Measurements from ENCODE around the gene COL24A1. TPM values are rescaled to one million over a fixed set of nuclear protein-coding genes. Genes with fewer than 3 reads are reported as not detected.
A peak's percentile ranks its signal among the peaks of the same experiment; 100 is the strongest.

The COL24A1 gene
- total RNA-seq, 1 experiment from 2014 or later = 0.15 TPM

- intact Hi-C loops (cut with micrococcal nuclease; ENCODE audit: unreplicated experiment) = loop anchor here (10.0 kb wide), 1 partner anchor 200 kb away; no protein-coding TSS in a partner anchor
- peak; percentile 5 for DNase-seq (ENCODE audit: low spot score)
- TF ChIP-seq, protein P1, sequence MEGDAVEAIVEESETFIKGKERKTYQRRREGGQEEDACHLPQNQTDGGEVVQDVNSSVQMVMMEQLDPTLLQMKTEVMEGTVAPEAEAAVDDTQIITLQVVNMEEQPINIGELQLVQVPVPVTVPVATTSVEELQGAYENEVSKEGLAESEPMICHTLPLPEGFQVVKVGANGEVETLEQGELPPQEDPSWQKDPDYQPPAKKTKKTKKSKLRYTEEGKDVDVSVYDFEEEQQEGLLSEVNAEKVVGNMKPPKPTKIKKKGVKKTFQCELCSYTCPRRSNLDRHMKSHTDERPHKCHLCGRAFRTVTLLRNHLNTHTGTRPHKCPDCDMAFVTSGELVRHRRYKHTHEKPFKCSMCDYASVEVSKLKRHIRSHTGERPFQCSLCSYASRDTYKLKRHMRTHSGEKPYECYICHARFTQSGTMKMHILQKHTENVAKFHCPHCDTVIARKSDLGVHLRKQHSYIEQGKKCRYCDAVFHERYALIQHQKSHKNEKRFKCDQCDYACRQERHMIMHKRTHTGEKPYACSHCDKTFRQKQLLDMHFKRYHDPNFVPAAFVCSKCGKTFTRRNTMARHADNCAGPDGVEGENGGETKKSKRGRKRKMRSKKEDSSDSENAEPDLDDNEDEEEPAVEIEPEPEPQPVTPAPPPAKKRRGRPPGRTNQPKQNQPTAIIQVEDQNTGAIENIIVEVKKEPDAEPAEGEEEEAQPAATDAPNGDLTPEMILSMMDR (conservative IDR thresholded peaks at IDR 0.05; ENCODE audit: low read depth, low read length) = no peak
- no peak for TF ChIP-seq EZH2 (IDR thresholded peaks at IDR 0.05; ENCODE audit: borderline replicate concordance, low read depth, low read length, poor library complexity, severe bottlenecking)
- POLR2A ChIA-PET (ENCODE audit: low non-redundant PET) = no interaction called here
- H3K27me3 ChIP-seq (replicated peaks; ENCODE audit: insufficient read depth, low read depth, low read length, poor library complexity) = peaks cover 18% of the 10 kb centered on the region
- no TSS peak for BruUV-seq (replicated peaks)
- no peaks in the 10 kb centered on the region for H3K9me3 ChIP-seq (ENCODE audit: low read depth, low read length, poor library complexity, severe bottlenecking)
- H3K4me1 ChIP-seq (ENCODE audit: insufficient read depth, low read length, poor library complexity, severe bottlenecking) = peaks cover 10% of the 10 kb centered on the region
- no peak overlapping the region for H3K27ac ChIP-seq (ENCODE audit: low read depth, low read length, poor library complexity, severe bottlenecking)
- CTCF ChIA-PET = no interaction called here
- no peaks in the 10 kb centered on the region for H3K36me3 ChIP-seq (ENCODE audit: insufficient read depth, low read length, poor library complexity, severe bottlenecking)
- H3K4me3 ChIP-seq (ENCODE audit: low read depth, low read length, poor library complexity, severe bottlenecking) = no peak overlapping the region
Measured at GRCh38 chr1:86154571-86155050, 2.0 kb downstream of the COL24A1 start.

- POLR2A ChIA-PET (ENCODE audit: low non-redundant PET) = no interaction called here
Measured at GRCh38 chr1:86153836-86154235, 2.7 kb downstream of the COL24A1 start.

GRCh38 chr1:86152887-86153286 lies 3.7 kb downstream of the COL24A1 start:
- Histone ChIP-seq H3K4me3 (ENCODE audit: low read depth, low read length, poor library complexity, severe bottlenecking) (no peak overlapping the region), H3K27ac (ENCODE audit: low read depth, low read length, poor library complexity, severe bottlenecking) (no peak overlapping the region), H3K27me3 (replicated peaks; ENCODE audit: insufficient read depth, low read depth, low read length, poor library complexity) (peaks cover 18% of the 10 kb centered on the region), H3K4me1 (ENCODE audit: insufficient read depth, low read length, poor library complexity, severe bottlenecking) (peaks cover 10% of the 10 kb centered on the region), H3K9me3 (ENCODE audit: low read depth, low read length, poor library complexity, severe bottlenecking) (no peaks in the 10 kb centered on the region), H3K36me3 (ENCODE audit: insufficient read depth, low read length, poor library complexity, severe bottlenecking) (no peaks in the 10 kb centered on the region)
- intact Hi-C loops (cut with micrococcal nuclease; ENCODE audit: unreplicated experiment) = loop anchor here (10.0 kb wide), 1 partner anchor 202 kb away; no protein-coding TSS in a partner anchor
- TF ChIP-seq EZH2 (IDR thresholded peaks at IDR 0.05; ENCODE audit: borderline replicate concordance, low read depth, low read length, poor library complexity, severe bottlenecking) = no peak
- TF ChIP-seq, protein P1 (conservative IDR thresholded peaks at IDR 0.05; ENCODE audit: low read depth, low read length) = no peak
- no TSS peak for BruUV-seq (replicated peaks)
- ChIA-PET CTCF (no interaction called here), POLR2A (ENCODE audit: low non-redundant PET) (no interaction called here)
- no peak for DNase-seq (ENCODE audit: low spot score)

More at GRCh38 chr1:86153836-86154235, 2.7 kb downstream of the COL24A1 start:
- Histone ChIP-seq H3K36me3 (ENCODE audit: insufficient read depth, low read length, poor library complexity, severe bottlenecking) (no peaks in the 10 kb centered on the region), H3K27me3 (replicated peaks; ENCODE audit: insufficient read depth, low read depth, low read length, poor library complexity) (peaks cover 18% of the 10 kb centered on the region), H3K4me1 (ENCODE audit: insufficient read depth, low read length, poor library complexity, severe bottlenecking) (peaks cover 10% of the 10 kb centered on the region), H3K4me3 (ENCODE audit: low read depth, low read length, poor library complexity, severe bottlenecking) (no peak overlapping the region), H3K27ac (ENCODE audit: low read depth, low read length, poor library complexity, severe bottlenecking) (no peak overlapping the region), H3K9me3 (ENCODE audit: low read depth, low read length, poor library complexity, severe bottlenecking) (no peaks in the 10 kb centered on the region)
- BruUV-seq (replicated peaks) = no TSS peak
- intact Hi-C loops (cut with micrococcal nuclease; ENCODE audit: unreplicated experiment) = loop anchor here (10.0 kb wide), 1 partner anchor 201 kb away; no protein-coding TSS in a partner anchor
- CTCF ChIA-PET = no interaction called here
- no peak for DNase-seq (ENCODE audit: low spot score)
- TF ChIP-seq, protein P1 (conservative IDR thresholded peaks at IDR 0.05; ENCODE audit: low read depth, low read length) = no peak
- no peak for TF ChIP-seq EZH2 (IDR thresholded peaks at IDR 0.05; ENCODE audit: borderline replicate concordance, low read depth, low read length, poor library complexity, severe bottlenecking)

Data from A673 (cell line).